K562 (cell line): ENCODE results near the gene CHST8. TPM values are rescaled to one million over a fixed set of nuclear protein-coding genes. Genes with fewer than 3 reads are reported as not detected.

ENCODE experiments used
- ATAC-seq: fragments of 200-7000 bp; cut with Tn5 transposase; 3 replicates; pipeline ENCODE4 v1.9.1; 2020; ENCODE audit warnings: moderate library complexity
- BruUV-seq: library from RNA; stranded (reverse); fragments of 400-500 nt; replicated peaks from 2 replicates; lab custom pipeline; 2021; lab: Mats Ljungman, UMichigan
- CTCF ChIA-PET: fragments of 300-600 bp; formaldehyde crosslinking; extraction: SDS; loops from one replicate; lab custom pipeline; 2021; ENCODE audit warnings: low intra/inter-chr PET ratio; lab: Yijun Ruan, JAX
- POLR2A ChIA-PET: fragments of 300-600, 350-650 bp; sonication (Branson Sonifier 250); formaldehyde crosslinking; extraction: SDS; loops from one replicate; lab custom pipeline; 2021; ENCODE audit warnings: antibody characterized with exemption, inconsistent platforms; lab: Yijun Ruan, JAX
- DNase-seq, 4 experiments: peaks; one replicate each; pipeline versions ENCODE4 v3.0.0 to v3.0.0-alpha.2; 2011 to 2018; ENCODE audit warnings: low spot score in 3 of 4, mixed read lengths in 3 of 4; ENCODE audit errors: extremely low read depth in 1 of 4
- FAIRE-seq: peaks from 2 replicates; lab custom pipeline; 2011; peaks lifted over from hg19 to GRCh38; lab: Jason Lieb, UNC
- H2AFZ ChIP-seq: 2 replicates; pipeline ENCODE4 v1.6.0; 2011; ENCODE audit warnings: low read depth, low read length, control low read depth, inconsistent platforms
- H3K27ac ChIP-seq: fragments of 200-600 bp; 3 replicates; pipeline ENCODE4 v1.8.0; 2011; ENCODE audit warnings: low read depth, mild to moderate bottlenecking, control low read depth, inconsistent platforms, low read length, moderate library complexity, mixed read lengths; ENCODE audit errors: extremely low read depth
- H3K27me3 ChIP-seq, 2 experiments: fragments of 300-600 bp in 1 of 2; 2 replicates in 1 of 2; 3 replicates in 1 of 2; pipeline versions ENCODE4 v1.6.0 to v1.8.0; 2011; ENCODE audit warnings: inconsistent platforms in 2 of 2, low read length in 2 of 2, mild to moderate bottlenecking in 1 of 2, mixed read lengths in 1 of 2, moderate library complexity in 1 of 2; ENCODE audit not compliant: control insufficient read depth in 2 of 2, insufficient read depth in 2 of 2
- H3K36me3 ChIP-seq: fragments of 300-600 bp; 3 replicates; pipeline ENCODE4 v1.8.0; 2011; ENCODE audit warnings: mild to moderate bottlenecking, low read length, inconsistent platforms; ENCODE audit not compliant: control insufficient read depth, insufficient read depth
- H3K4me1 ChIP-seq, 2 experiments: fragments of 200-600 bp in 1 of 2; replicated peaks in 1 of 2; 2 replicates in 1 of 2; 3 replicates in 1 of 2; pipeline versions ENCODE4 v1.5.1 to v1.8.0; 2011; ENCODE audit warnings: inconsistent platforms in 2 of 2, low read length in 2 of 2, mild to moderate bottlenecking in 1 of 2, mixed read lengths in 1 of 2, moderate library complexity in 1 of 2; ENCODE audit not compliant: control insufficient read depth in 2 of 2, insufficient read depth in 2 of 2
- H3K4me2 ChIP-seq: 2 replicates; pipeline ENCODE4 v1.6.1; 2011; ENCODE audit warnings: low read length, control low read depth, inconsistent platforms, mixed read lengths; ENCODE audit not compliant: insufficient read depth
- H3K4me3 ChIP-seq: fragments of 200-600 bp; sonication (generic), shearing (Covaris generic); 2 replicates; pipeline ENCODE4 v1.5.1; 2016; ENCODE audit warnings: control low read depth, inconsistent platforms
- H3K79me2 ChIP-seq: fragments of 200-600 bp; 3 replicates; pipeline ENCODE4 v1.8.0; 2011; ENCODE audit warnings: low read length, inconsistent platforms; ENCODE audit not compliant: control insufficient read depth, insufficient read depth
- H3K9ac ChIP-seq, 2 experiments: 2 replicates each; pipeline versions ENCODE4 v1.6.0 to v1.6.1; 2011; ENCODE audit warnings: low read depth in 2 of 2, low read length in 2 of 2, control low read depth in 1 of 2, inconsistent platforms in 1 of 2, mild to moderate bottlenecking in 1 of 2, mixed read lengths in 1 of 2; ENCODE audit not compliant: insufficient read depth in 1 of 2
- H3K9me1 ChIP-seq: one replicate; pipeline ENCODE4 v1.6.0; 2011; ENCODE audit warnings: inconsistent platforms, mild to moderate bottlenecking, low read length, moderate library complexity; ENCODE audit not compliant: control insufficient read depth, insufficient read depth
- H3K9me3 ChIP-seq: replicated peaks from 2 replicates; pipeline ENCODE4 v1.5.1; 2011; ENCODE audit warnings: low read depth, low read length, inconsistent platforms; ENCODE audit not compliant: control insufficient read depth, insufficient read depth
- H4K20me1 ChIP-seq: replicated peaks from 2 replicates; pipeline ENCODE4 v1.6.1; 2011; ENCODE audit warnings: low read length, inconsistent platforms, mixed read lengths; ENCODE audit not compliant: control insufficient read depth, insufficient read depth
- CTBP1 ChIP-seq: fragments of 450-650 bp; IDR thresholded peaks from 2 replicates; pipeline ENCODE4 v1.6.1; 2016; ENCODE audit warnings: borderline replicate concordance
- GATAD2B ChIP-seq: fragments of 450-650 bp; IDR thresholded peaks from 2 replicates; pipeline ENCODE4 v1.6.1; 2017; ENCODE audit warnings: mild to moderate bottlenecking, borderline replicate concordance
- MECOM ChIP-seq: fragments of 250-450 bp; sonication (Bioruptor Pico); IDR thresholded peaks from 2 replicates; pipeline ENCODE4 v1.8.0; 2022; ENCODE audit warnings: inconsistent platforms
- MEF2D ChIP-seq: conservative IDR thresholded peaks from 2 replicates; pipeline ENCODE4 v1.6.1; 2016; ENCODE audit warnings: low read depth, missing genetic modification characterization, missing compliant biosample characterization
- RREB1 ChIP-seq: fragments of 250-450 bp; sonication (Bioruptor Pico); IDR thresholded peaks from 2 replicates; pipeline ENCODE4 v1.4.0; 2020
- USF1 ChIP-seq: sonication (generic); formaldehyde crosslinking; IDR thresholded peaks from 2 replicates; pipeline ENCODE4 v1.9.0; 2022; ENCODE audit warnings: mild to moderate bottlenecking, missing genetic modification reagents
- WGBS: fragments of 100-300 bp; shearing (Covaris generic); methylation state at CpG from one replicate; pipeline ENCODE4 v1.1.6; 2016; ENCODE audit warnings: low coverage, mixed read lengths; ENCODE audit not compliant: insufficient coverage; ENCODE audit errors: missing lambda C conversion rate; 5-methylcytosine and 5-hydroxymethylcytosine counted together
- in situ Hi-C: fragments of 300-500 bp; cut with MboI; formaldehyde crosslinking; loops from 4 replicates; pipeline ENCODE4 v1.15.0; 2018; ENCODE audit warnings: inconsistent platforms, mixed read lengths
- intact Hi-C: fragments of 100-400 bp; cut with micrococcal nuclease; formaldehyde crosslinking; loops from 2 replicates; pipeline ENCODE4 v1.14.2; 2022
- polyA plus RNA-seq, 8 experiments: library from polyadenylated mRNA; depleted of rRNA in 4 of 8; stranded (reverse) in 5 of 8; unstranded in 3 of 8; fragments of >200 nt; fragmentation: Nextera tagmentation in 2 of 8; fragmentation: Illumina TruSeq in 1 of 8; extraction: Ambion mirVana in 2 of 8; extraction: Trizol in 1 of 8; gene quantifications; 2 replicates each; pipeline versions ENCODE4 v1.2.1 to v1.2.3, GENCODE V29; 2011 to 2014; ENCODE audit warnings: inconsistent platforms in 1 of 8, missing spikeins in 1 of 8
- total RNA-seq, 7 experiments: library from RNA; depleted of rRNA in 6 of 7; stranded (reverse); fragments of >200 nt in 6 of 7; fragmentation: Illumina TruSeq in 2 of 7; extraction: Trizol in 2 of 7; gene quantifications; 2 replicates each; pipeline versions ENCODE4 v1.2.1 to v1.2.3, GENCODE V29; 2011 to 2021; ENCODE audit warnings: low replicate concordance in 1 of 7
- TF ChIP-seq, protein P1 (sequence below), 2 experiments: fragments of 450-650 bp; IDR thresholded peaks; 2 replicates each; pipeline ENCODE4 v1.6.1; 2016

The CHST8 gene
- total and polyA plus RNA-seq, 9 of the 15 experiments (the other 6 are each of a cell fraction or from before 2014, with no cell fraction given), result 0.11 TPM; not detected in 8

DNA sequence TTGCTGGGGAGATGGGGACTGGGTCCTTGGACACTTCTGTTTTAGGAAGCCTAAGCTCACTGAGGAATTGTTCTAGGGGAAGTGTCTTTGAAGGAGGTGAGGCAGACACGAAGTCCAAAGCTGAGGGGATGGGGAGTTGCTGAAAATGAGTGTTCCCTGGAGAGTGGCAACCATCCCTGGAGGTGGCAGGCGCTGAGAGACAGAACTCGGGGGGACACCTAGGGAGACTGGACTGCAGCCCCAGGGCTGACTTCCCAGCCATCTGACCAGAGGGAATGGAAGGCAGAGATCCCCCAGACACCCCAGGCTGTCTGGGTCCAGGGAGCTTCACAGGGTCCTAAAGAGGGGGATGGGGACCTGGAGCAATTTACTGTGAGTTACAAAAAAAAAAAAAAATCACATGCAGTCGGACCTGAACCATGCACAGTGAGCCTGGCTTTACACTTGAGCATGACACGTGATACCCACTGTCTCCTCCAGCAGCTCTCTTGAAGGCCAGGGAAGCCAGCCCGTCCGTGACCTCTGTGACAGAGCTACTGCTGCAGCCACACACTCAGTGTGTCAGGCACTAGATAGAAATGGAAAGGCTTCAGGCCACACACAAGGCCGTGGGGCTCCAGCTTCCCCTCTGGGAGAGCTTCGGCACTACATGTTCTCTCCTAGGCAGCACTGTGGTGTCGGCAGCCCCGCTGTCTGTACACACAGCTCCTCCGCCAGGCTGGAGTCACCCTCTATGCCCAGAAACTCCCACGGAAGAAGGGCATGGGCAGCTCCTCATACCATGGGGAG lies 97.8 kb downstream of the CHST8 start:
- no peaks in the 10 kb centered on the region for H3K36me3 ChIP-seq
- no peaks in the 10 kb centered on the region for H3K4me1 ChIP-seq
- no peak for TF ChIP-seq CTBP1
- TF ChIP-seq, protein P1, sequence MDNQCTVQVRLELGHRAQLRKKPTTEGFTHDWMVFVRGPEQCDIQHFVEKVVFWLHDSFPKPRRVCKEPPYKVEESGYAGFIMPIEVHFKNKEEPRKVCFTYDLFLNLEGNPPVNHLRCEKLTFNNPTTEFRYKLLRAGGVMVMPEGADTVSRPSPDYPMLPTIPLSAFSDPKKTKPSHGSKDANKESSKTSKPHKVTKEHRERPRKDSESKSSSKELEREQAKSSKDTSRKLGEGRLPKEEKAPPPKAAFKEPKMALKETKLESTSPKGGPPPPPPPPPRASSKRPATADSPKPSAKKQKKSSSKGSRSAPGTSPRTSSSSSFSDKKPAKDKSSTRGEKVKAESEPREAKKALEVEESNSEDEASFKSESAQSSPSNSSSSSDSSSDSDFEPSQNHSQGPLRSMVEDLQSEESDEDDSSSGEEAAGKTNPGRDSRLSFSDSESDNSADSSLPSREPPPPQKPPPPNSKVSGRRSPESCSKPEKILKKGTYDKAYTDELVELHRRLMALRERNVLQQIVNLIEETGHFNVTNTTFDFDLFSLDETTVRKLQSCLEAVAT (IDR thresholded peaks at IDR 0.05), result no peak
- no peak for TF ChIP-seq MEF2D
- no peak for TF ChIP-seq MECOM (CRISPR knock-in tag)
- no peak for TF ChIP-seq USF1 (CRISPR knock-in tag)
- TF ChIP-seq RREB1, result no peak
- no peak for TF ChIP-seq GATAD2B
- ChIA-PET CTCF (no interaction called here), POLR2A (no interaction called here)
- H3K9me1 ChIP-seq, result no peaks in the 10 kb centered on the region
- DNase-seq (no peak), FAIRE-seq (no peak), ATAC-seq (no peak)
- no peaks in the 10 kb centered on the region for H4K20me1 ChIP-seq
- H3K4me3 ChIP-seq, result no peak overlapping the region
- intact Hi-C loops, result loop anchor here (10.0 kb wide), 1 partner anchor 55 kb away; no protein-coding TSS in a partner anchor
- H3K79me2 ChIP-seq, result no peaks in the 10 kb centered on the region
- H3K9ac ChIP-seq, result no peak overlapping the region
- H3K9me3 ChIP-seq, result no peaks in the 10 kb centered on the region
- peaks cover 0 to 14% of the 10 kb centered on the region in 2 experiments; a peak in 3 of 5 replicates for H3K27me3 ChIP-seq
- H3K4me2 ChIP-seq, result no peak overlapping the region
- in situ Hi-C loops, result no loop called here
- no TSS peak for BruUV-seq
- H2AFZ ChIP-seq, result no peak overlapping the region
- no peak overlapping the region for H3K27ac ChIP-seq
- under 1% methylated on average over 13 of the region's 13 CpGs for WGBS
